Loucy (cell line): ENCODE data around the gene ANO7.

Experiments
- H2AFZ ChIP-seq: fragments of 200-600 bp; sonication (generic); 2 replicates; pipeline ENCODE4 v1.6.0; 2016; ENCODE audit warnings: antibody characterized with exemption, mild to moderate bottlenecking, low read length, moderate library complexity
- H3F3A ChIP-seq: fragments of 200-600 bp; 2 replicates; pipeline ENCODE4 v1.6.0; 2016; ENCODE audit warnings: antibody characterized with exemption, low read depth, mild to moderate bottlenecking
- H3K27me3 ChIP-seq: fragments of 200-600 bp; sonication (generic); 2 replicates; pipeline ENCODE4 v1.6.1; 2014; ENCODE audit warnings: low read length, mild to moderate bottlenecking; ENCODE audit not compliant: insufficient read depth, poor library complexity, severe bottlenecking
- H3K36me3 ChIP-seq: fragments of 200-600 bp; sonication (generic); 2 replicates; pipeline ENCODE4 v1.6.1; 2016; ENCODE audit warnings: low read length; ENCODE audit not compliant: insufficient read depth
- H3K4me1 ChIP-seq: fragments of 200-600 bp; sonication (generic); 2 replicates; pipeline ENCODE4 v1.5.1; 2014; ENCODE audit warnings: low read length, mild to moderate bottlenecking; ENCODE audit not compliant: insufficient read depth, poor library complexity, severe bottlenecking
- H3K4me2 ChIP-seq: fragments of 200-600 bp; sonication (generic); 2 replicates; pipeline ENCODE4 v1.6.0; 2014; ENCODE audit warnings: antibody characterized with exemption, low read length, low read depth, mild to moderate bottlenecking; ENCODE audit not compliant: poor library complexity, severe bottlenecking
- H3K4me3 ChIP-seq: fragments of 200-600 bp; sonication (generic); 2 replicates; pipeline ENCODE4 v1.5.1; 2014; ENCODE audit warnings: low read length, mild to moderate bottlenecking, mixed read lengths; ENCODE audit not compliant: poor library complexity, severe bottlenecking
- H3K79me2 ChIP-seq: fragments of 200-600 bp; sonication (generic); 2 replicates; pipeline ENCODE4 v1.6.1; 2014; ENCODE audit warnings: low read length; ENCODE audit not compliant: insufficient read depth
- H3K9ac ChIP-seq: fragments of 200-600 bp; sonication (generic); 2 replicates; pipeline ENCODE4 v1.6.0; 2014; ENCODE audit warnings: mild to moderate bottlenecking, low read depth, low read length, moderate library complexity; ENCODE audit not compliant: poor library complexity, severe bottlenecking
- H3K9me2 ChIP-seq: fragments of 200-600 bp; sonication (generic); replicated peaks from 2 replicates; pipeline ENCODE4 v1.6.1; 2016; ENCODE audit warnings: low read depth, low read length, mixed read lengths
- H3K9me3 ChIP-seq: fragments of 200-600 bp; sonication (generic); 2 replicates; pipeline ENCODE4 v1.6.1; 2014; ENCODE audit warnings: mild to moderate bottlenecking, antibody characterized with exemption, low read length, low read depth; ENCODE audit not compliant: insufficient read depth
- H4K20me1 ChIP-seq: fragments of 200-600 bp; sonication (generic); 2 replicates; pipeline ENCODE4 v1.6.0; 2014; ENCODE audit warnings: antibody characterized with exemption, low read length, mild to moderate bottlenecking; ENCODE audit not compliant: insufficient read depth, poor library complexity, severe bottlenecking
- CTCF ChIP-seq: fragments of 200-600 bp; sonication (generic); conservative IDR thresholded peaks from 2 replicates; pipeline ENCODE4 v1.5.1; 2014; ENCODE audit warnings: mild to moderate bottlenecking, antibody characterized with exemption, low read length
- EZH2phosphoT487 ChIP-seq: fragments of 200-600 bp; IDR thresholded peaks from 2 replicates; pipeline ENCODE4 v1.6.1; 2018; ENCODE audit warnings: antibody characterized with exemption, mild to moderate bottlenecking, moderate library complexity, borderline replicate concordance

The ANO7 gene

GRCh38 chr2:241157841-241158545, 30.5 kb upstream of the ANO7 start:
- H3K36me3 ChIP-seq: peaks cover 17% of the 10 kb centered on the region; the same call in 1 of the 2 replicates
- H4K20me1 ChIP-seq: peaks cover 3% of the 10 kb centered on the region
- H3K9ac ChIP-seq: no peak overlapping the region
- no peak overlapping the region for H2AFZ ChIP-seq
- H3K4me3 ChIP-seq: no peak overlapping the region
- no peaks in the 10 kb centered on the region for H3K9me3 ChIP-seq
- no peaks in the 10 kb centered on the region for H3K27me3 ChIP-seq
- H3F3A ChIP-seq: no peaks in the 10 kb centered on the region
- no peaks in the 10 kb centered on the region for H3K9me2 ChIP-seq
- H3K79me2 ChIP-seq: no peaks in the 10 kb centered on the region; the same call in 1 of the 2 replicates
- H3K4me2 ChIP-seq: no peak overlapping the region
- peaks cover 4% of the 10 kb centered on the region for H3K4me1 ChIP-seq
- no peak for TF ChIP-seq CTCF
- TF ChIP-seq EZH2phosphoT487: no peak

- Histone ChIP-seq H3K9me3 (no peaks in the 10 kb centered on the region), H3K4me3 (no peak overlapping the region), H3K27me3 (no peaks in the 10 kb centered on the region), H3K4me2 (no peak overlapping the region), H3K9me2 (no peaks in the 10 kb centered on the region), H3K4me1 (peaks cover 1% of the 10 kb centered on the region), H3K79me2 (no peaks in the 10 kb centered on the region; the same call in 1 of the 2 replicates), H3K9ac (no peak overlapping the region), H2AFZ (no peak overlapping the region), H3F3A (no peaks in the 10 kb centered on the region), H3K36me3 (peaks cover 20% of the 10 kb centered on the region; the same call in 1 of the 2 replicates), H4K20me1 (peaks cover 3% of the 10 kb centered on the region)
- no peak for TF ChIP-seq EZH2phosphoT487
- TF ChIP-seq CTCF: no peak
These were observed 30.0 kb upstream of the ANO7 start for GRCh38 chr2:241158546-241158900.

GRCh38 chr2:241159116-241159515, 29.4 kb upstream of the ANO7 start:
- H3K36me3 ChIP-seq: peaks cover 20% of the 10 kb centered on the region; the same call in 1 of the 2 replicates
- no peaks in the 10 kb centered on the region for H3K9me2 ChIP-seq
- no peak for TF ChIP-seq EZH2phosphoT487
- TF ChIP-seq CTCF: no peak
- no peak overlapping the region for H3K9ac ChIP-seq
- no peak overlapping the region for H3K4me3 ChIP-seq
- no peak overlapping the region for H2AFZ ChIP-seq
- peaks cover 3% of the 10 kb centered on the region for H4K20me1 ChIP-seq
- H3F3A ChIP-seq: no peaks in the 10 kb centered on the region
- no peaks in the 10 kb centered on the region for H3K79me2 ChIP-seq
- H3K4me1 ChIP-seq: no peaks in the 10 kb centered on the region
- H3K4me2 ChIP-seq: no peak overlapping the region
- no peaks in the 10 kb centered on the region for H3K9me3 ChIP-seq
- no peaks in the 10 kb centered on the region for H3K27me3 ChIP-seq
